ENCODE measurements around the gene P2RY11.

- no peak for TF ChIP-seq CTCF (IDR thresholded peaks at IDR 0.05)
- no peak for TF ChIP-seq POLR2A (IDR thresholded peaks at IDR 0.05)
These were observed 11.2 kb upstream of the P2RY11 start for GRCh38 chr19:10100163-10100785.

Measured in body of pancreas (tissue), 4 donors.